ENCODE data around the gene UBE2K.
"Not testable (repeated sequence)": the region's sequence is repeated elsewhere in the genome, so short reads cannot be mapped to it uniquely, and the experiment has no call there.

Gene UBE2K

GRCh38 chr4:39759569-39759968 is 61.6 kb downstream of the UBE2K start:
- Histone ChIP-seq H4K20me1 (peaks cover 7 to 49% (median 21%) of the 10 kb centered on the region in 11 experiments; a peak in 18 of 22 replicates), H3K9ac (no peak overlapping the region), H3K4me2 (no peak overlapping the region), H3K27ac (no peak overlapping the region), H3K4me3 (no peak overlapping the region), H3K9me3 (replicated peaks in 1 of 11) (no peaks in the 10 kb centered on the region), H3K4me1 (peaks cover 0 to 6% (median under 1%) of the 10 kb centered on the region in 10 experiments; a peak in 10 of 20 replicates), H3K27me3 (no peaks in the 10 kb centered on the region), H3K36me3 (peaks cover 89 to 100% (median 98%) of the 10 kb centered on the region in 11 experiments)
- TF ChIP-seq Cebpa-rat (IDR thresholded peaks at IDR 0.05) = no peak

- H3K9me3 ChIP-seq (replicated peaks in 1 of 11) = no peaks in the 10 kb centered on the region
- H4K20me1 ChIP-seq = peaks cover 3 to 49% (median 13%) of the 10 kb centered on the region in 11 experiments; a peak in 17 of 22 replicates
- no peaks in the 10 kb centered on the region for H3K4me1 ChIP-seq
- H3K9ac ChIP-seq = no peak overlapping the region
- H3K27ac ChIP-seq = no peak overlapping the region
- no peak for TF ChIP-seq Cebpa-rat (IDR thresholded peaks at IDR 0.05)
- no peak overlapping the region for H3K4me2 ChIP-seq
- no peak overlapping the region for H3K4me3 ChIP-seq
- peaks cover 89 to 100% (median 97%) of the 10 kb centered on the region in 11 experiments for H3K36me3 ChIP-seq
- no peaks in the 10 kb centered on the region for H3K27me3 ChIP-seq
Measured at GRCh38 chr4:39761005-39761667, 63.2 kb downstream of the UBE2K start.

- H3K4me1 ChIP-seq = no peaks in the 10 kb centered on the region
- peaks cover 0 to 50% (median 23%) of the 10 kb centered on the region in 11 experiments; a peak in 11 of 22 replicates for H4K20me1 ChIP-seq
- no peak for TF ChIP-seq Cebpa-rat (IDR thresholded peaks at IDR 0.05)
- H3K4me3 ChIP-seq = no peak overlapping the region
- peaks cover 88 to 100% (median 97%) of the 10 kb centered on the region in 11 experiments for H3K36me3 ChIP-seq
- H3K27ac ChIP-seq = no peak overlapping the region
- no peaks in the 10 kb centered on the region for H3K9me3 ChIP-seq (replicated peaks in 1 of 11)
- no peak overlapping the region for H3K4me2 ChIP-seq
- no peaks in the 10 kb centered on the region for H3K27me3 ChIP-seq
- H3K9ac ChIP-seq = no peak overlapping the region
Measured at GRCh38 chr4:39763714-39764572, 66.0 kb downstream of the UBE2K start.

- no peak overlapping the region for H3K9ac ChIP-seq
- peaks cover 0 to 20% (median 5%) of the 10 kb centered on the region in 11 experiments; a peak in 9 of 22 replicates for H4K20me1 ChIP-seq
- no peaks in the 10 kb centered on the region for H3K27me3 ChIP-seq
- H3K4me3 ChIP-seq = no peak overlapping the region
- peaks cover 70 to 99% (median 95%) of the 10 kb centered on the region in 11 experiments for H3K36me3 ChIP-seq
- no peak overlapping the region for H3K27ac ChIP-seq
- H3K4me2 ChIP-seq = no peak overlapping the region
- H3K9me3 ChIP-seq (replicated peaks in 1 of 11) = 0 out of 22 replicates have a peak, but pooled peaks cover 0 to 4% (median 0%) of the 10 kb centered on the region in 11 experiments
- TF ChIP-seq Cebpa-rat (IDR thresholded peaks at IDR 0.05) = no peak
- no peaks in the 10 kb centered on the region for H3K4me1 ChIP-seq
Measured at GRCh38 chr4:39770005-39770404, 72.1 kb downstream of the UBE2K start.

- peaks cover 0 to 19% (median 3%) of the 10 kb centered on the region in 11 experiments; a peak in 9 of 22 replicates for H4K20me1 ChIP-seq
- no peaks in the 10 kb centered on the region for H3K4me1 ChIP-seq
- H3K4me2 ChIP-seq = no peak overlapping the region
- H3K9ac ChIP-seq = no peak overlapping the region
- no peaks in the 10 kb centered on the region for H3K27me3 ChIP-seq
- TF ChIP-seq Cebpa-rat (IDR thresholded peaks at IDR 0.05) = no peak
- H3K9me3 ChIP-seq (replicated peaks in 1 of 11) = 0 out of 22 replicates have a peak, but pooled peaks cover 0 to 4% (median 0%) of the 10 kb centered on the region in 11 experiments
- no peak overlapping the region for H3K4me3 ChIP-seq
- peaks cover 70 to 99% (median 95%) of the 10 kb centered on the region in 11 experiments for H3K36me3 ChIP-seq
- H3K27ac ChIP-seq = no peak overlapping the region
Measured at GRCh38 chr4:39770471-39770870, 72.5 kb downstream of the UBE2K start.

GRCh38 chr4:39770969-39771724 is 73.2 kb downstream of the UBE2K start:
- no peak overlapping the region for H3K4me3 ChIP-seq
- H3K9me3 ChIP-seq (replicated peaks in 1 of 11) = 0 out of 22 replicates have a peak, but pooled peaks cover 0 to 4% (median 0%) of the 10 kb centered on the region in 11 experiments
- H3K9ac ChIP-seq = no peak overlapping the region
- no peaks in the 10 kb centered on the region for H3K27me3 ChIP-seq
- H3K36me3 ChIP-seq = peaks cover 70 to 99% (median 95%) of the 10 kb centered on the region in 11 experiments
- peaks cover 0 to 19% (median 0%) of the 10 kb centered on the region in 11 experiments; a peak in 6 of 22 replicates for H4K20me1 ChIP-seq
- H3K27ac ChIP-seq = no peak overlapping the region
- H3K4me1 ChIP-seq = no peaks in the 10 kb centered on the region
- H3K4me2 ChIP-seq = no peak overlapping the region
- no peak for TF ChIP-seq Cebpa-rat (IDR thresholded peaks at IDR 0.05)

GRCh38 chr4:39781988-39782387 is 84.1 kb downstream of the UBE2K start:
- not testable (repeated sequence) for H3K9me3 ChIP-seq (replicated peaks in 1 of 11)
- H3K36me3 ChIP-seq = peaks cover 26 to 68% (median 49%) of the 10 kb centered on the region in 11 experiments; a peak in 21 of 22 replicates

GRCh38 chr4:39785083-39785482 is 87.1 kb downstream of the UBE2K start:
- Histone ChIP-seq H3K4me1 (no peaks in the 10 kb centered on the region), H3K36me3 (peaks cover 4 to 38% (median 22%) of the 10 kb centered on the region in 11 experiments; a peak in 18 of 22 replicates), H3K27ac (no peak overlapping the region), H3K27me3 (no peaks in the 10 kb centered on the region), H4K20me1 (no peaks in the 10 kb centered on the region; a peak in 2 of 22 replicates), H3K4me2 (no peak overlapping the region), H3K4me3 (no peak overlapping the region), H3K9me3 (replicated peaks in 1 of 11) (no peaks in the 10 kb centered on the region), H3K9ac (no peak overlapping the region)
- TF ChIP-seq Cebpa-rat (IDR thresholded peaks at IDR 0.05) = no peak

More at GRCh38 chr4:39781988-39782387, 84.1 kb downstream of the UBE2K start:
- H4K20me1 ChIP-seq, H3K27me3 ChIP-seq, H3K4me1 ChIP-seq, H3K4me2 ChIP-seq, H3K27ac ChIP-seq, H3K4me3 ChIP-seq, H3K9ac ChIP-seq: not testable (repeated sequence)
